Stimulated activated CD8-positive, alpha-beta memory T cell treated with anti-CD3 and anti-CD28 coated beads, Interleukin-15, amount 100 ng/mL, for 1 hour (primary cell): Measurements from ENCODE around the gene COL12A1.

Experiments
- DNase-seq: peaks from one replicate; pipeline ENCODE4 v3.0.0-alpha.2; 2020; ENCODE audit warnings: low read depth

The COL12A1 gene

GRCh38 chr6:75142721-75143120, 63.1 kb downstream of the COL12A1 start:
- DNase-seq: no peak

GRCh38 chr6:75135876-75136275, 70.0 kb downstream of the COL12A1 start:
- DNase-seq: no peak

GRCh38 chr6:75135450-75135849, 70.4 kb downstream of the COL12A1 start:
- no peak for DNase-seq

- no peak for DNase-seq
These were observed 75.1 kb downstream of the COL12A1 start for GRCh38 chr6:75130784-75131183.

- no peak for DNase-seq
These were observed 76.8 kb downstream of the COL12A1 start for GRCh38 chr6:75128878-75129570.

- no peak for DNase-seq
These were observed 79.3 kb downstream of the COL12A1 start for GRCh38 chr6:75126518-75126917.

GRCh38 chr6:75124983-75125382, 80.9 kb downstream of the COL12A1 start:
- no peak for DNase-seq

- no peak for DNase-seq
These were observed 81.8 kb downstream of the COL12A1 start for GRCh38 chr6:75124085-75124484.

- DNase-seq: no peak
These were observed 86.8 kb downstream of the COL12A1 start for GRCh38 chr6:75118925-75119515.

GRCh38 chr6:75117701-75118100, 88.2 kb downstream of the COL12A1 start:
- DNase-seq: no peak

GRCh38 chr6:75116946-75117345, 88.9 kb downstream of the COL12A1 start:
- DNase-seq: no peak

- no peak for DNase-seq
These were observed 90.4 kb downstream of the COL12A1 start for GRCh38 chr6:75115481-75115880.

GRCh38 chr6:75114806-75115205, 91.0 kb downstream of the COL12A1 start:
- DNase-seq: no peak

- no peak for DNase-seq
These were observed 91.7 kb downstream of the COL12A1 start for GRCh38 chr6:75114195-75114594.

GRCh38 chr6:75113446-75113845, 92.4 kb downstream of the COL12A1 start:
- no peak for DNase-seq

- DNase-seq: no peak
These were observed 96.1 kb downstream of the COL12A1 start for GRCh38 chr6:75109765-75110164.

GRCh38 chr6:75109022-75109421, 96.8 kb downstream of the COL12A1 start:
- no peak for DNase-seq

- no peak for DNase-seq
These were observed 97.4 kb downstream of the COL12A1 start for GRCh38 chr6:75108333-75108974.

- DNase-seq: no peak
These were observed 97.9 kb downstream of the COL12A1 start for GRCh38 chr6:75107913-75108312.

- DNase-seq: no peak
These were observed 99.4 kb downstream of the COL12A1 start for GRCh38 chr6:75106426-75106825.

GRCh38 chr6:75103431-75103830, 102.4 kb downstream of the COL12A1 start:
- no peak for DNase-seq

- DNase-seq: no peak
These were observed 103.6 kb downstream of the COL12A1 start for GRCh38 chr6:75102301-75102700.

GRCh38 chr6:75101896-75102295, 104.0 kb downstream of the COL12A1 start:
- DNase-seq: no peak

GRCh38 chr6:75098709-75099108, 107.1 kb downstream of the COL12A1 start:
- no peak for DNase-seq
